ENCODE measurements around the gene FMR1NB. TPM values are rescaled to one million over a fixed set of nuclear protein-coding genes. Genes with fewer than 3 reads are reported as not detected.

The FMR1NB gene
- total and polyA plus RNA-seq, 10 of the 15 experiments (the other 5 are each of a cell fraction or from before 2014, with no cell fraction given): 0.08 TPM; not detected in 9

DNA sequence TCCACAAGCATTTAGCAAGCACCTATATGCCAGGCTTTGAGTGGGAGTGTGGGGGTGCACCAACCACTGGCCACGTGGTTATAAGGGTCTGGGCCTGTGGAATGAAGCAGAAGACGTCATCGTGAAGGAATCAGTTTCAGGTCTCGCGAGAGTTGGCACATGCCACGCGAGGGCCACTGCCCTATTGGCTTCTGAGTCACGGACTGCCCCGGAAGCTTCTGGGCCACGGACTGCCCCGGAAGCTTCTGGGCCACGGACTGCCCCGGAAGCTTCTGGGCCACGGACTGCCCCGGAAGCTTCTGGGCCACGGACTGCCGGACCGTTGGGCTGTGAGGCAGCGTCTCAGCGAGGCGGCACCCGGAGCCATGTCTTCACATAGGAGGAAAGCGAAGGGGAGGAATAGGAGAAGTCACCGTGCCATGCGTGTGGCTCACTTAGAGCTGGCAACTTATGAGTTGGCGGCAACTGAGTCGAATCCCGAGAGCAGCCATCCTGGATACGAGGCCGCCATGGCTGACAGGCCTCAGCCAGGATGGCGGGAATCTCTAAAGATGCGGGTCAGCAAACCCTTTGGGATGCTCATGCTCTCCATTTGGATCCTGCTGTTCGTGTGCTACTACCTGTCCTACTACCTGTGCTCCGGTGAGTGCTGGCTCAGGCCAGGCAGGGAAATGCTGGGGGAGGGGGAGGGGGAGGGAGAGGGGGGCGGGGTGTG is at the start of gene FMR1NB (continued):
- TF ChIP-seq, protein P1, sequence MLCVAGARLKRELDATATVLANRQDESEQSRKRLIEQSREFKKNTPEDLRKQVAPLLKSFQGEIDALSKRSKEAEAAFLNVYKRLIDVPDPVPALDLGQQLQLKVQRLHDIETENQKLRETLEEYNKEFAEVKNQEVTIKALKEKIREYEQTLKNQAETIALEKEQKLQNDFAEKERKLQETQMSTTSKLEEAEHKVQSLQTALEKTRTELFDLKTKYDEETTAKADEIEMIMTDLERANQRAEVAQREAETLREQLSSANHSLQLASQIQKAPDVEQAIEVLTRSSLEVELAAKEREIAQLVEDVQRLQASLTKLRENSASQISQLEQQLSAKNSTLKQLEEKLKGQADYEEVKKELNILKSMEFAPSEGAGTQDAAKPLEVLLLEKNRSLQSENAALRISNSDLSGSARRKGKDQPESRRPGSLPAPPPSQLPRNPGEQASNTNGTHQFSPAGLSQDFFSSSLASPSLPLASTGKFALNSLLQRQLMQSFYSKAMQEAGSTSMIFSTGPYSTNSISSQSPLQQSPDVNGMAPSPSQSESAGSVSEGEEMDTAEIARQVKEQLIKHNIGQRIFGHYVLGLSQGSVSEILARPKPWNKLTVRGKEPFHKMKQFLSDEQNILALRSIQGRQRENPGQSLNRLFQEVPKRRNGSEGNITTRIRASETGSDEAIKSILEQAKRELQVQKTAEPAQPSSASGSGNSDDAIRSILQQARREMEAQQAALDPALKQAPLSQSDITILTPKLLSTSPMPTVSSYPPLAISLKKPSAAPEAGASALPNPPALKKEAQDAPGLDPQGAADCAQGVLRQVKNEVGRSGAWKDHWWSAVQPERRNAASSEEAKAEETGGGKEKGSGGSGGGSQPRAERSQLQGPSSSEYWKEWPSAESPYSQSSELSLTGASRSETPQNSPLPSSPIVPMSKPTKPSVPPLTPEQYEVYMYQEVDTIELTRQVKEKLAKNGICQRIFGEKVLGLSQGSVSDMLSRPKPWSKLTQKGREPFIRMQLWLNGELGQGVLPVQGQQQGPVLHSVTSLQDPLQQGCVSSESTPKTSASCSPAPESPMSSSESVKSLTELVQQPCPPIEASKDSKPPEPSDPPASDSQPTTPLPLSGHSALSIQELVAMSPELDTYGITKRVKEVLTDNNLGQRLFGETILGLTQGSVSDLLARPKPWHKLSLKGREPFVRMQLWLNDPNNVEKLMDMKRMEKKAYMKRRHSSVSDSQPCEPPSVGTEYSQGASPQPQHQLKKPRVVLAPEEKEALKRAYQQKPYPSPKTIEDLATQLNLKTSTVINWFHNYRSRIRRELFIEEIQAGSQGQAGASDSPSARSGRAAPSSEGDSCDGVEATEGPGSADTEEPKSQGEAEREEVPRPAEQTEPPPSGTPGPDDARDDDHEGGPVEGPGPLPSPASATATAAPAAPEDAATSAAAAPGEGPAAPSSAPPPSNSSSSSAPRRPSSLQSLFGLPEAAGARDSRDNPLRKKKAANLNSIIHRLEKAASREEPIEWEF (IDR thresholded peaks at IDR 0.05; ENCODE audit: insufficient replicate concordance, low read depth, low read length): no peak
- TF ChIP-seq SIX5 (IDR thresholded peaks at IDR 0.05; ENCODE audit: low read depth, low read length, severe bottlenecking): no peak

DNA sequence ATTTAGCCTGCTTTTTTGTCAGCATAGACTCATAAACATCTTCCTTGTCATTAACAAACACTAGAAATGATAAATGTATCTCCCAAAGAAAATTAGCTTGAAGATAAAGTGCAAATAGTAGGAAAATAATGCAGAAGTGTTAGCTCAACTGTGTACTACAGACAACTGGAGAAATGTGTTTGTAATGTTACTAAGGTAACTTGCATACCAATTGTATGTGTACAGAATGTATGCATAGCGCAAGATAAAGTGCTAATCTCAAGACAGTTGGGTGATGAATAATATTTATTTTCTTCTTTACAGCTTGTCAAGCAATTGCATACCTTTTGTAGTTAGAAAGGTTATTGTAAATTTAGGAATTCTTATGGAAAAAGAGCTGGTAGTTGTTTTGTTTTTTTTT is 47.3 kb upstream of the FMR1NB start:
- intact Hi-C loops (cut with micrococcal nuclease; ENCODE audit: unreplicated experiment): no loop called here
- POLR2A ChIA-PET: no interaction called here
- no peak for ATAC-seq
- no peak for DNase-seq (ENCODE audit: low read depth, low spot score)
- Histone ChIP-seq H3K4me2 (ENCODE audit: control insufficient read depth, insufficient read depth) (no peak overlapping the region), H3K4me1 (ENCODE audit: control insufficient read depth, insufficient read depth, low read length) (no peaks in the 10 kb centered on the region), H3K36me3 (ENCODE audit: control insufficient read depth in 2 of 2, insufficient read depth in 2 of 2, low read length in 1 of 2) (no peaks in the 10 kb centered on the region; a peak in 1 of 4 replicates), H3K4me3 (no peak overlapping the region), H3K27me3 (replicated peaks in 1 of 2; ENCODE audit: control insufficient read depth in 2 of 2, insufficient read depth in 2 of 2, low read length in 1 of 2) (no peaks in the 10 kb centered on the region), H3K79me2 (ENCODE audit: control insufficient read depth, insufficient read depth, low read length) (no peaks in the 10 kb centered on the region), H3K27ac (ENCODE audit: control insufficient read depth, insufficient read depth) (no peak overlapping the region), H4K20me1 (ENCODE audit: control insufficient read depth, insufficient read depth) (no peaks in the 10 kb centered on the region), H3K9me3 (replicated peaks; ENCODE audit: control insufficient read depth, insufficient read depth, low read length) (no peaks in the 10 kb centered on the region), H3K9ac (ENCODE audit: control insufficient read depth, insufficient read depth, low read length) (no peak overlapping the region), H2AFZ (ENCODE audit: control insufficient read depth, low read depth, low read length) (no peak overlapping the region)
- 100% methylated on average over 1 of the region's 1 CpG for WGBS (ENCODE audit: insufficient coverage, insufficient replicate concordance, low lambda C conversion rate, missing lambda C conversion rate)
- in situ Hi-C loops (cut with MboI): loop anchor here (10.0 kb wide), 1 partner anchor 61 kb away; no protein-coding TSS in a partner anchor
- CTCF ChIA-PET: interaction anchor here (0.8 kb wide), 1 partner anchor 8 kb away, joined by 6 read pairs; no protein-coding TSS in a partner anchor
- BruUV-seq (replicated peaks): no TSS peak
- RAD21 ChIA-PET (ENCODE audit: unreplicated experiment): interaction anchor here (1.2 kb wide), 1 partner anchor 10 kb away, joined by 3 read pairs; no protein-coding TSS in a partner anchor
- no peak for FAIRE-seq
- SMC1A ChIA-PET (ENCODE audit: uncharacterized antibody, unreplicated experiment): interaction anchor here (0.6 kb wide), 1 partner anchor 144 kb away, joined by 4 read pairs; no protein-coding TSS in a partner anchor
- TF ChIP-seq, protein P2, sequence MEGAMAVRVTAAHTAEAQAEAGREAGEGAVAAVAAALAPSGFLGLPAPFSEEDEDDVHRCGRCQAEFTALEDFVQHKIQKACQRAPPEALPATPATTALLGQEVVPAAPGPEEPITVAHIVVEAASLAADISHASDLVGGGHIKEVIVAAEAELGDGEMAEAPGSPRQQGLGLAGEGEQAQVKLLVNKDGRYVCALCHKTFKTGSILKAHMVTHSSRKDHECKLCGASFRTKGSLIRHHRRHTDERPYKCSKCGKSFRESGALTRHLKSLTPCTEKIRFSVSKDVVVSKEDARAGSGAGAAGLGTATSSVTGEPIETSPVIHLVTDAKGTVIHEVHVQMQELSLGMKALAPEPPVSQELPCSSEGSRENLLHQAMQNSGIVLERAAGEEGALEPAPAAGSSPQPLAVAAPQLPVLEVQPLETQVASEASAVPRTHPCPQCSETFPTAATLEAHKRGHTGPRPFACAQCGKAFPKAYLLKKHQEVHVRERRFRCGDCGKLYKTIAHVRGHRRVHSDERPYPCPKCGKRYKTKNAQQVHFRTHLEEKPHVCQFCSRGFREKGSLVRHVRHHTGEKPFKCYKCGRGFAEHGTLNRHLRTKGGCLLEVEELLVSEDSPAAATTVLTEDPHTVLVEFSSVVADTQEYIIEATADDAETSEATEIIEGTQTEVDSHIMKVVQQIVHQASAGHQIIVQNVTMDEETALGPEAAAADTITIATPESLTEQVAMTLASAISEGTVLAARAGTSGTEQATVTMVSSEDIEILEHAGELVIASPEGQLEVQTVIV (IDR thresholded peaks at IDR 0.05; ENCODE audit: borderline replicate concordance, partially characterized antibody): no peak
- TF ChIP-seq ESRRA (IDR thresholded peaks at IDR 0.05; ENCODE audit: low read length): no peak
- TF ChIP-seq NFYA (IDR thresholded peaks at IDR 0.05; ENCODE audit: borderline replicate concordance, low read depth, low read length): no peak
- TF ChIP-seq, protein P3, sequence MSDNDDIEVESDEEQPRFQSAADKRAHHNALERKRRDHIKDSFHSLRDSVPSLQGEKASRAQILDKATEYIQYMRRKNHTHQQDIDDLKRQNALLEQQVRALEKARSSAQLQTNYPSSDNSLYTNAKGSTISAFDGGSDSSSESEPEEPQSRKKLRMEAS (IDR thresholded peaks at IDR 0.05; ENCODE audit: low read depth, low read length): no peak
- no peak for TF ChIP-seq SREBF2 (IDR thresholded peaks at IDR 0.05; ENCODE audit: low read length)
- TF ChIP-seq HDAC2 (IDR thresholded peaks at IDR 0.05): no peak
- no peak for TF ChIP-seq MXI1 (IDR thresholded peaks at IDR 0.05; ENCODE audit: low read depth, low read length)
- TF ChIP-seq BRCA1 (IDR thresholded peaks at IDR 0.05; ENCODE audit: low read depth, low read length): no peak

Measured in GM12878 (cell line).